Heart left ventricle (tissue), 16 donors: Measurements from ENCODE around the gene PANK3. TPM values are rescaled to one million over a fixed set of nuclear protein-coding genes. Genes with fewer than 3 reads are reported as not detected.

Source experiments
- ATAC-seq, 4 donors: fragments of 200-7000 bp; cut with Tn5 transposase; one replicate each; pipeline ENCODE4 v1.9.1; 2020 to 2022; ENCODE audit warnings: moderate library complexity in 4 of 4, mild to moderate bottlenecking in 3 of 4, moderate number of reproducible peaks in 1 of 4
- DNase-seq, 5 donors: peaks; one replicate each; pipeline ENCODE4 v3.0.0-alpha.2; 2020
- H3K27ac ChIP-seq, 12 donors: fragments of 200-600 bp; sonication (generic) in 4 of 12; one replicate each; pipeline versions ENCODE4 v1.5.0 to v1.8.0; 2016 to 2022; ENCODE audit warnings: mild to moderate bottlenecking in 2 of 12
- H3K27me3 ChIP-seq, 9 donors: fragments of 200-600 bp; sonication (generic) in 2 of 9; one replicate each; pipeline versions ENCODE4 v1.5.1 to v1.8.0; 2016 to 2022; ENCODE audit warnings: mild to moderate bottlenecking in 3 of 9
- H3K36me3 ChIP-seq, 9 donors: fragments of 200-600 bp; sonication (generic) in 2 of 9; one replicate each; pipeline versions ENCODE4 v1.5.0 to v1.8.0; 2018 to 2022; ENCODE audit warnings: mild to moderate bottlenecking in 2 of 9
- H3K4me1 ChIP-seq, 12 donors: fragments of 200-600 bp; sonication (generic) in 4 of 12; one replicate each; pipeline versions ENCODE4 v1.5.0 to v1.8.0; 2016 to 2022; ENCODE audit warnings: mild to moderate bottlenecking in 3 of 12
- H3K4me3 ChIP-seq, 12 donors: fragments of 200-600 bp; sonication (generic) in 4 of 12; one replicate each; pipeline versions ENCODE4 v1.5.0 to v1.8.0; 2017 to 2022; ENCODE audit warnings: mild to moderate bottlenecking in 9 of 12, moderate library complexity in 4 of 12
- H3K9me3 ChIP-seq, 12 donors: fragments of 200-600 bp; sonication (generic) in 4 of 12; one replicate each; pipeline versions ENCODE4 v1.5.0 to v1.8.0; 2016 to 2022; ENCODE audit warnings: mild to moderate bottlenecking in 1 of 12
- CTCF ChIP-seq, 12 donors: fragments of 200-600 bp; sonication (generic) in 4 of 12; IDR thresholded peaks; one replicate each; pipeline versions ENCODE4 v1.5.0 to v1.8.0; 2018 to 2022; ENCODE audit warnings: antibody characterized with exemption in 12 of 12, mild to moderate bottlenecking in 5 of 12
- POLR2A ChIP-seq, 2 donors: fragments of 450-650 bp; IDR thresholded peaks; one replicate each; pipeline ENCODE4 v1.6.1; 2017; ENCODE audit warnings: antibody characterized with exemption in 2 of 2, mild to moderate bottlenecking in 2 of 2, moderate library complexity in 2 of 2
- WGBS, 4 donors: extraction: QIAGEN DNeasy Blood & Tissue Kit in 2 of 4; methylation state at CpG; one replicate each; pipeline versions ENCODE4 v1.1.5 to v1.1.7; 2013 to 2018; 5-methylcytosine and 5-hydroxymethylcytosine counted together
- intact Hi-C, 10 donors: fragments of 100-400 bp; cut with DNase I; formaldehyde crosslinking; loops; one replicate each; pipeline versions ENCODE4 v1.11.1 to v1.14.2; 2022
- polyA plus RNA-seq, 2 donors: library from polyadenylated mRNA; stranded (reverse); fragments of 200-250 nt; gene quantifications; one replicate each; pipeline ENCODE4 v1.2.3, GENCODE V29; 2013
- total RNA-seq, 9 donors: library from RNA; depleted of rRNA in 2 of 9; stranded (reverse); fragments of >200 nt in 2 of 9; fragmentation: NEBNext Ultra II Directional in 3 of 9; extraction: Animal tissue kit (Norgen Biotek cat#: 25700) in 3 of 9; gene quantifications; one replicate each; pipeline versions ENCODE4 v1.1.0 to v1.2.4, GENCODE V29; 2016 to 2023
- donor health status: ischemic (EF 13 %, LVEDD 7.1; RV severe dilation, severe dysfunction).
- donor health status: healthy with polysubstance abuse.
- donor health status: DM: no; HTN: yes; CAD: no.
- donor health status: DM: no; HTN: no; CAD: no.
- donor health status: ischemic (EF 25% LVEDD 6.9; RV normal size, moderate dysfunction).
- donor health status: ischemic (EF 25% LVEDD 5.7; RV mildly dilated, moderate dysfunction).
- donor health status: healthy.
- donor health status: DM: yes; HTN: yes; CAD: no.
- donor health status: ischemic (EF 35%, LVEDD 5.7; RV mildly dilated, moderate dysfunction).
- donor health status: nonischemic (EF 11% LVEDD 7.7; RV severe dilation, severe dysfunction).
- donor health status: DM: yes; HTN: yes; CAD: no.
- donor health status: PGD.
- donor health status: ischemic (EF 29% LVEDD 5.4; RV normal size, mild dysfunction).
- donor health status: nonischemic (EF 23%, LVEDD 6.1; RV moderate dilation, normal function).

Gene PANK3
- total and polyA plus RNA-seq, 11 donors = 3.8 to 45.4 (median 28.1) TPM

DNA sequence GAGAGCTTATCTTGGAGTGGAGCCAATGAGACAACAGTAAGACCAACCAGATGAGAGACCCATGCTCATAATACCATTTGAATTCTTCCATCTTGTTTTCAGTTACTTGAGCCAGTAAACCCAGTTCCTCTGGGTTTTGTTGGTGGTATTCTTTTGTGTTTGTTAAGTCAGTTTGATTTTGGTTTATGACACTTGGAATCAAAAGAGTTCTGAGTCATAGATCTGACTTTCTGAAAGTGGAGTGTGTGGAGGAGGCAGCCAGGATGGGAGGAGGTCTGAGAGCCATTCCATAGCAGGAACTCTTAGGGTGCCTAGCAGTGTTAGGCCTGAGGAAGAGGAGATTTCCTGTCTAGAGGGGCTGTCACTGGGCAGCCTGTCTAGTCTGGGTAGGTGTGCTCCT is 24.6 kb upstream of the PANK3 start:
- no peak overlapping the region for H3K4me3 ChIP-seq
- DNase-seq = no peak
- no peaks in the 10 kb centered on the region for H3K4me1 ChIP-seq
- no peaks in the 10 kb centered on the region for H3K9me3 ChIP-seq
- intact Hi-C loops = no loop called here
- TF ChIP-seq POLR2A (IDR thresholded peaks at IDR 0.05) (no peak), CTCF (IDR thresholded peaks at IDR 0.05) (no peak)
- no peaks in the 10 kb centered on the region for H3K27me3 ChIP-seq
- no peak for ATAC-seq
- H3K36me3 ChIP-seq = no peaks in the 10 kb centered on the region
- H3K27ac ChIP-seq = no peak overlapping the region

DNA sequence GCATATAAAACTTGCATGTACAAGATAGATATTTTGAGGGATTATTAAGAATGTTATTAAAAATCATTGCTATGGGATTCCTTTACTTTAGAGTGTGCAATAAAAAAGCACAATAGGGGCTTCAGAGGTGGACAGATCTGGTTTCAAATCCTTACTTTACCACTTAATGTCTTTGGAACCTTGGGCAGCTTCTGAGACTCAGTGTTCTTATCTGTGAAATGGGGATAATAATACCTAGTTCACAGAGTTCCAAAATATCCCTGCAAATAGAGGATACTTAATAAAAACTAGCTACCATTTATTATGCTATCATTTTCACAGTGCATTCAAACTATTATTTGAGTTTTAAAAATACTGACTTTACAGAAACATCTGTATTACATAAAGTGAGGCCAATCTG is 23.3 kb upstream of the PANK3 start:
- TF ChIP-seq POLR2A (IDR thresholded peaks at IDR 0.05) (no peak), CTCF (IDR thresholded peaks at IDR 0.05) (no peak)
- Histone ChIP-seq H3K9me3 (no peaks in the 10 kb centered on the region), H3K27ac (no peak overlapping the region), H3K4me3 (no peak overlapping the region), H3K27me3 (no peaks in the 10 kb centered on the region), H3K4me1 (no peaks in the 10 kb centered on the region), H3K36me3 (no peaks in the 10 kb centered on the region)
- DNase-seq (no peak), ATAC-seq (no peak)
- intact Hi-C loops = no loop called here

DNA sequence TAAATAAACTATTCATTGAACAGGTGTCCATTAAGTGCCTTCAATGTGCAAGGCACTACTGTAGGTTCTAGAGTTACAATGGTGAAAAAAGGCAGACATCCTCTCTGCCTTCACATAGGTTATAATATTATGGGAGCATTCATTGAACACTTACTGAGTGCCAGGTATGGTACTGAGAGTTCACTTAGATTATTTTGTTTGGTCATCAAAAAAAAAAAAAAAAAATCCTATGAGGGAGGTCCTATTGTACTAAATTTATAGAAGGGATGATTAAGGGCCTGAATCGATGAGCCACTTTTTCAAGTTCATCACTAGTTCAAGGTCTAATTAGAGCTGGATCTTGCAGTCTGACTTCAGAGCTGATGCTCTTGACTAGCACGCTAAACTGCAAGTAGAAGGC is 22.8 kb upstream of the PANK3 start:
- WGBS, 4 donors = 62 to 92% (median 70%) methylated on average over 2 of the region's 2 CpGs
- no peaks in the 10 kb centered on the region for H3K9me3 ChIP-seq

GRCh38 chr5:168600409-168600808 is 21.2 kb upstream of the PANK3 start:
- no peaks in the 10 kb centered on the region for H3K9me3 ChIP-seq
- H3K4me1 ChIP-seq = no peaks in the 10 kb centered on the region
- TF ChIP-seq CTCF (IDR thresholded peaks at IDR 0.05) = no peak
- TF ChIP-seq POLR2A (IDR thresholded peaks at IDR 0.05) = no peak
- intact Hi-C loops = no loop called here
- ATAC-seq = no peak
- DNase-seq = no peak
- H3K4me3 ChIP-seq = no peak overlapping the region
- H3K36me3 ChIP-seq = no peaks in the 10 kb centered on the region
- H3K27me3 ChIP-seq = no peaks in the 10 kb centered on the region
- no peak overlapping the region for H3K27ac ChIP-seq
- WGBS, 4 donors = 68 to 77% (median 74%) methylated on average over 3 of the region's 3 CpGs

More for the DNA sequence above, 22.8 kb upstream of the PANK3 start:
- Histone ChIP-seq H3K36me3 (no peaks in the 10 kb centered on the region), H3K27me3 (no peaks in the 10 kb centered on the region), H3K4me3 (no peak overlapping the region), H3K4me1 (no peaks in the 10 kb centered on the region), H3K27ac (no peak overlapping the region)
- DNase-seq = no peak
- ATAC-seq = no peak
- intact Hi-C loops = no loop called here
- TF ChIP-seq POLR2A (IDR thresholded peaks at IDR 0.05) (no peak), CTCF (IDR thresholded peaks at IDR 0.05) (no peak)
